GM19455 (cell line): ENCODE data around the gene ATG16L1.

ENCODE experiments used
- ATAC-seq: cut with Tn5 transposase; IDR thresholded peaks from one replicate; pipeline ENCODE4 v1.9.1; 2021; ENCODE audit not compliant: unreplicated experiment

ATG16L1 gene

DNA sequence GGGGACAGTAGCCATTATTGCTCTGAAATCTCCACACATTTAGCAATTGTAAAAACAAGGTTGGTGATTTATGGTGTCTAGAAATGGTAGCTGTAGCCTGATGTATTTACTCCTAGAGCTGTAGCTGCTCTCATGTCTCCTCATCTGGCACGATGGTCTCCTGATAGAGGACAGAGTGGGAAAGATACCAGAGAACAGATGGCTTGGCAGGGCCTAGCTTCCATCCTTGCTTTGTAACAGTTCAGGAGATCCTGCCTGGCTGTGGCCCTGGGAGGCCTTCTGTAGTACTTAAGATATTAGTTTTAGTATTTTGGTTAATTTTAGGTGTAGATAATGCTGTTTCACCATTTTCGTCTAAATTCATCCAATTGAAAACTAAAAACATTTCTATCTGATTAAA lies 6.7 kb downstream of the ATG16L1 start:
- no peak for ATAC-seq

DNA sequence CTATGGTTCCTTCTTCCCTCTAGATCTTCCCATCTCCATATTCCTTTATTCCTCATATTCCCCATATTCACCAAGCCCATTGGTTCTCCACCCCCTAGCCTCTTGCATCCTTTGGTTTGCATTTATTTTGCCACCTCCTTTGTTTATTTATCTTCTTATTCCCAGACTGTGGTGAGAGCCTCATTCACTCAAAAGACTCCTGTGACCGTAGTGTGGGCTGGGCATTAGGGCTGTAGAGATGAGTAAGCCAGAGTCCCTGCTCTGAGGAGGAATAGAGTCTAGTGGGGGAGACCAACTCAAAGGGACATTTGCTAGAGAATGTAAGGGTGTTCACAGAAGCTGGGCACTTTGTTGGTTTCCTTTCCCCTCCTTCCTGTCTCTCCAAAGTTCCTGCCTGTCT lies 8.3 kb downstream of the ATG16L1 start:
- ATAC-seq, result no peak

DNA sequence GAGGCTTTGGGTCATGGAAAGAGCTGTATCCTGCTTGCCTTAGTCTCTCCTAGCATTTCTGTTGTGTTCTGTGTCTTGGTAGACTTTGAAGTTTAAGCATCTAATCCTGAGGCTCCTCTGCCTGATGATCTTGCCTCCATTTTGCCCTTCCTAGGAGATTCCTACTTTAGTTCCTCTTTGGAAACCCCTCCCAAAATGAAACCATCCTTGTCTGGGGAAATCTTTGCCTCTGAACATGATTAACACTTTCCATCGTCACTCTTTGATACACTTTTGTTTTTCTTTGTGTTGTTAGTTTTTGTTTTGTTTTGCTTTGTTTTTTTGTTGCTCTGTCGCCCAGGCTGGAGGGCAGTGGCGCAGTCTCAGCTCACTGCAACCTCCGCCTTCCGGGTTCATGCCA lies 9.2 kb downstream of the ATG16L1 start:
- ATAC-seq, result no peak

DNA sequence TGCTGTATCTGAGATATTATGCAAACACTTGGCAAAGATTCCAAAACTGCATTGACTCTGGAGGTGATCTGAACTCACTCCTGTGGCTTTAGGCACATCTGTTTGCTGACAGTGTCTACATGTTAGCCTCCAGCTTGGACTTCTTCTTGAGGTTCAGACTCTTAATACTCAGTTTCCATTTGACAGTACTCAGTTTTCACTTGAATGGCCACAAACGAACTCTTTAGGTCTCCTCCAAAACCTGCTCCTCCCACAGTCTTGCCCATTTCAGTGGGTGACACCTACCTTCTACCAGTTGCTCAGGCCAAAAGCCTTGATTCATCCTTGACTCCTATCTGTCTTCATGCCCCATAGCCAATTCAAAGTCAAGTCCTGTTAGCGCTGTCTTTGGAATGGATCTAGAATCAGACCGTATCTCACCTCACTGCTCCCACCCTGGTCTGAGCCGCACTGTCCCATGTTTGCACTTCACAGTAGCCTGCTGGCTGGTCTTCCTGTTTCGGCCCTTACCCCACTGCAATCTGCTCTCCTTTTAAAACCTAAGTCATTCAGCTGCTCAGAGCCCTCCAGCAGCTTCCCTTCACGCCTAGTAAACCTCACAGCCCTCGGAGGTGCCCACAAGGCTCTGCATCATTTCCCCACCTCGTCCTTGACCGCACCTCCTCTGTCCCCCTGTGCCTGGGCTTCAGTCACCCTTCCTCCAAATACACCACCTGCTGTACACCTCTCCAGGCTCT lies 10.5 kb downstream of the ATG16L1 start:
- ATAC-seq, result peak; percentile 63

DNA sequence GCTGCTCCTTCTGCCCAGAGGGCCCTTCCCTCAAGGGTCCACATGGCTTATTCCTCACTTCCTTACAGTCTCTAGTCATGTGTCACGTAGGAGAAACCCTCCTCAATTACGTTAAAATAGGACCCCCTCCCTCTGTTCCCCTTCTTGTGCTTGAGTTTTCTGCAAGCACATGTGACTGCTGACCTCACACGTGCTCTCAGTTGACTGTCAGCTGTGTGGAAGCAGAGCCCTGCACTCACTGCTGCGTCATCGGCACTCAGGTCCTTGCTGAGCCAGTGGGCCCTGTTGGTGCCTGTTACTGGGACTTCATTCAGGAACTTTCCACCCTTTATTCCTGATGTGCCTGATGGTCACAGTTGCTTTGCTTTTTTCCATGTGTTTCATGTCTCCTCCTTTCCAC lies 11.1 kb downstream of the ATG16L1 start:
- no peak for ATAC-seq

DNA sequence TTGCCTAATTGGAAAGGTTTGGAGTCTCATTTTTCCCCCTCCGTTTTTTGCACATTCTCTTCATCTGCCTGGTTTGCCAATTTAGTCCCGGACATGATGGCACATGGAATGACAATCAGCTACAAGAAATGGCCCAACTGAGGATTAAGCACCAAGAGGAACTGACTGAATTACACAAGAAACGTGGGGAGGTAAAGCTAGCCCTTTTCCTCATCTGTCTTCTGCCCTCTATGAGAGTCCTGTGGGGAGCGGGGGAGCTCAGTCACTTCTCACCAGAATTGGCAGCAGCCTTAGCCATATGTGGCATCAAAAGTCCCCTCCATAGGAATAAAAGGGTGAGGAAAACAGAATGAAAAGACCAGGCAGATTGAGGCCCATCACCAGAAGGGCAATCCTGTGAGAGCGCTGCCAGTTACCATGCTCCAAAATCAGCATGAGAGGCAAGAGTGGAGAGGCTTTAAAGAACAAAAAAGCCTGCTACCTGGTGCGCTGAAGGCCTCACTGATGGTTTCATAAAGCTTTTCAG lies 11.6 kb downstream of the ATG16L1 start:
- no peak for ATAC-seq

DNA sequence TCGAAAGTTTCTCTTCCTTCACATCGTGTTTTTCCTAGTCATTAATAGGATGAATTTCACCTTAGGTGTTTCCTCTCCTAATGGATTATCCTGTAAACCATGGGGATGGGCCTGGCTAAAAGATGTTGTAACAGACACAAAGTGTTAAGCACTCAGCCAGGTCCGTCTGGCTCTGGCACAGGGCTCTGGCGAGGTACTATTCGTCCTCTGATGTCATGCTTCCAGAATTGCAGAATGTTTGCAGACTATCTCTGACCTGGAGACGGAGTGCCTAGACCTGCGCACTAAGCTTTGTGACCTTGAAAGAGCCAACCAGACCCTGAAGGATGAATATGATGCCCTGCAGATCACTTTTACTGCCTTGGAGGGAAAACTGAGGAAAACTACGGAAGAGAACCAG lies 13.2 kb downstream of the ATG16L1 start:
- ATAC-seq, result no peak

DNA sequence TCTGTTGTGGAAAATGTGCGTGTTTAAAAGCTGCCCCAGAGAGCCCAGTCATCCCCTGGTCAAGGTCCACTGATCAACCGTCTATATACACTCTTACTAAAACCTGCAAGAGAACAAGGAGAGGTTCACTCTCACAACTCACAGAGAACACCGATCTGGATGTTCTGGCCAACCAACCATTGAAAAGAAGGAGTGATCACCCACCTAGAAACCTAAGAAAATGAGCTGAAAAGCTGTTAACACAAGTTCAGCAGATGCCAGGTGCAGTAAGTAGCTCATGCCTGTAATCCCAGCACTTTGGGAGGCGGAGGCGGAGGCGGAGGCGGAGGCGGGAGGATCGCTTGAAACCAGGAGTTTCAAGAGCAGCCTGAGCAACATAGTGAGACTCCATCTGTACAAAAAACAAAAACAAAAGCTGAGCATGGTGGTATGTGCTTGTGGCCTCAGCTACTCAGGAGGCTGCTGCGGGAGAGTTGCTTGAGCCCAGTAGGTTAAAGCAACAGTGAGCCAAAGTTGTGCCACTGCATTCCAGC lies 14.5 kb downstream of the ATG16L1 start:
- ATAC-seq, result no peak

DNA sequence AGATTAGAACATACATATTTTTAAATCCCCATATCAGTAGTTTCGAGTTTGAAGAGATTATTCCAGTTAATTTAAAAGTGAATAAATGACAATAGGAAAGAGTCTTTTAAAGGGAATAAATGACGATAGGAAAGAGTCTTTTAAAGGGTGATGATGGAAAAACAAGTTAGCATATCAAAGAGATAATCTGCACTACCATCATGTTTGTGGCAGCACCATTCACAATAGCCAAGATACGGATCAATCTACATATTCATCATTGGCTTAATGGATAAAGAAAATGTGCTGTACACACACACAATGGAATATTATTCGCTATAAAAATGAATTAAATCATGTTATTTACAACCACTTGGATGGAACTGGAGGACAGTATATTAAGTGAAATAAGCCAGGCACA lies 15.0 kb downstream of the ATG16L1 start:
- no peak for ATAC-seq

DNA sequence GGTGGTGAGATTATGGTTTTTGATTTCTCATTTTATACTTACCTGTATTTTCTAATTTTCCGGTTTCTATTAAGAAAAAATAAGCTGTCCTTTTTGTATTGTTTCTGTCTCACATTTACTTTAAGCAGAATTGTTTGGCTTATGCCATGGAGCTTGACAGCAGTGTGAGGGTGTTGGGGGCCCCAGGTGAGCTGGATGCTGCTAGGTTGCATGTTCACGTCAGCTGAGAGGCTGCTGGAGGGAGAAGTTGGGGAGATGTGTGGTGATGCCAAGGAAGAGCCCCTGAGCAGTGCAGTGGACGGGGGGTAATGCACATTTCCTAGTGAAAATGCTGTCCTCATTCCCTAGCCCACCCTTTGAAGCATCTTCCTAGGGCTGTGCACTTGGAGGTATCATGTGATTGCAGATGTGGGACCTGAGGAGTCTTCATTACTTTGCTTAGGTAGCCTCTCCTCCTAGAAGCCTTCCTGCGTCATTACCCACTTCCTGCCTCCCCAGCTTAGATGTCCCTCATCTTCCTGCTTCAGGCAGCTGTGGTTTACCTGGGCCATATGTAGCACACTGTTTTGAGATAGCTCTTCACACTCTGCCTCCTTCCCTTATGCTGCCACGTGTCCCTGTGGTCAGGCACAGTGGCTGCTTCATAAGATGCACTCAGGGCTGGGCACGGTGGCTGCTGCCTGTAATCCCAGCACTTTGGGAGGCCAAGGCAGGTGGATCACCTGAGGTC lies 16.2 kb downstream of the ATG16L1 start:
- ATAC-seq, result no peak

DNA sequence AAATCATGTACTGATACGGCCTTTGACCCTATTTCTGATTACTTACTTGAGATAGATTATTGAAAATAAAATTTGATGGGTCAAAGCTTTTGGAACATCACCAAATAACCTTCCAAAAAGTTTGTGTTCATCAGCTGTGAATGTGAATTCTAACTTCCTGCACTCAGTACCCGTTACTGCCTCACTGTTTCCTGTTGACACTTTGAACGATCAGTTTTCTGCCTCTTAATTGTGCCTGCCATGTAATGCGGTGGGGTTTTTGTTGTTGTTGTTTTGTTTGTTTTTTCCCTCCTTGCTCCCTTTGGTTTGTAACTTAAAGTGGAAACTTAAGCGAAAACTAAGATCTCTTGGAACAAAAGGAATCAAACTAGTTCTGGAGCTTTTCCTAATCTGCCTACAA lies 18.9 kb downstream of the ATG16L1 start:
- ATAC-seq, result no peak

DNA sequence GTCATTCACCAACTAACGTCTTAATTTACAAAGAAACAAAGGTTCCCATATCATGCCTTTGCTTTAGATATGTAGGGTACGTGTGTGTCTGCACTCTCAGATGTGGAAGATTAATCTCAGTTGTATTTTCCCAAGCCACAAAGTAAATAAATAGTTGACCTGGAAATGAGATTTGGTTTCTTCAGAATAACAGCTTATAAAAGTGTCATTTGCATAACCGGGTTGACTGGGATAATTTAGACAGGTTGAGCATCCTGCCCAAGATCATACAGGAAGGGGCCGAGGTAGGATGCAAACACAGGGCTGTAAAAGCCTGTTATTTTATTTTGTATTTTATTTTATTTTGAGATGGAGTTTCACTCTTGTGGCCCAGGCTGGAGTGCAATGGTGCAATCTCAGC lies 19.5 kb downstream of the ATG16L1 start:
- ATAC-seq, result no peak

DNA sequence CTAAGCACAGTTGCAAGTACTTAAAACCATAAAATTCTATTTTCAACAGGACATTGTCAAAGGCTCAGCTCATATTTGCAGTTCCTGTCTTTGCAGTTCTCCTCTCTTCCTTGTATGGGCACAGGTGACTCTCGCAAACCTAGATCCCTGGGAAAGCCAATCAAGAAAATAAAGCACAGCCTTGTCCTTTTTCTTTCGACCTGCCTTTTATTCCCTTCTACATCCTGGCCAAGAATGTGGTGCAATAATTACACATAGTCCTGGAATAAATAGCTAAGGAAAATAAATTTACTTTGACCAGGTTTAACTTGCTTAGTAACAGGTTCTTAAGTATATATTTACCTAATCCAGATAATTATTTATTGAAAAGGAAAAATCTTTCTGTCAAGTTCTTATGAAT lies 20.2 kb downstream of the ATG16L1 start:
- ATAC-seq, result no peak

DNA sequence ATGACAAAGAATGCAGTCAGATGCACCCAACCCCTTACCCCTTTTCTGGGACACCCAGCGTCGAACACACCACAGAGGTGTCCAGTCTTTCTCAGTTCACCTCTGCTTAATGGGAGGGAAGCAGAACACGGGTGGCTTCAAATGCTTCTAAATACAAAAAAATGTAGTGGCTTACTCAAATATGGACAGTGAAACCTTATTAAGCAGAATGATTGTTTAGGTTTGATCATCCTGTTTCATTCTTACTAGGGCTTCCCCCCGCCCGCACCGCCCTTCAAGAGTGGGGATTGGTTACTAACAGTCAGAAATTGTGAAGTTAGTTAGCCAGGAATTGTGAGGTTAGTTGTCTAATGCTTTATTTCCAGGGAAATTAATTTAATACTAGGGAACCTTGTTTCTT lies 21.6 kb downstream of the ATG16L1 start:
- no peak for ATAC-seq

DNA sequence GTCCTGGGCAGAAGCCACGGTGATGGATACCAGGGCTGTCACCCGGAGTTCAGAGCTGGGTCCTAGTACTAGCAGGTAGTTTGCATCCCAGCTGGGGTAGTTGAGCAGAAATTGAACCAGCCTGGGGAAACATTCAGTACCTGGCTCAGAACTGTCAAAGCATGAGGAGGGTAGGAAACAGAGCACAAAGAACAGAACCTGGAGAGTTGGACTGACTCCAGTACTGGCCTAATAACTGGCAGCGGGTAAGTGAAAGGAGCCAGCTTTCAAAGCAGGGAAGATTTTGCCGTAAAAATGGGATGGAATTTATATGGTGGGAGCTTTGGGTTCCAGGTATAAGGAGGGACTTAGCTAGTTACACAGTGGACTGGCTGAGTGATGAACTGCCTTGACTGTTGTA lies 23.8 kb downstream of the ATG16L1 start:
- no peak for ATAC-seq

DNA sequence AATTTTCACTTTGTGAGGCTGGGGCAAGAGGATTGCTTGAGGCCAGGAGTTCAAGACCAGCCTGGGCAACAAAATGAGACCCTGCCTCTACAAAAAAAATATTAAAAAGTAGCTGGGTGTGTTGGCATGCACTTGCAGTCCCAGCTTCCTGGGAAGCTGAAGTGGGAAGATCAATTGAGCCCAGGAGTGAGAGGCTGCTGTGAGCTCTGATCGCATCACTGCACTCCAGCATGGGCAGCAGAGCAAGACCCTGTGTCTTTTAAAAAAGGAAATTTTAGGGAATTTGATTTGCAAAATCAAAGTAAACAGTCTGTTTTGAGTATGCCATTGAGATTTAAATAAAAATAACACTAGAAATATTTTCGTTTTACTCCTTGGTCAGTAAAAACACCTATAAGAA lies 27.4 kb downstream of the ATG16L1 start:
- ATAC-seq, result no peak

DNA sequence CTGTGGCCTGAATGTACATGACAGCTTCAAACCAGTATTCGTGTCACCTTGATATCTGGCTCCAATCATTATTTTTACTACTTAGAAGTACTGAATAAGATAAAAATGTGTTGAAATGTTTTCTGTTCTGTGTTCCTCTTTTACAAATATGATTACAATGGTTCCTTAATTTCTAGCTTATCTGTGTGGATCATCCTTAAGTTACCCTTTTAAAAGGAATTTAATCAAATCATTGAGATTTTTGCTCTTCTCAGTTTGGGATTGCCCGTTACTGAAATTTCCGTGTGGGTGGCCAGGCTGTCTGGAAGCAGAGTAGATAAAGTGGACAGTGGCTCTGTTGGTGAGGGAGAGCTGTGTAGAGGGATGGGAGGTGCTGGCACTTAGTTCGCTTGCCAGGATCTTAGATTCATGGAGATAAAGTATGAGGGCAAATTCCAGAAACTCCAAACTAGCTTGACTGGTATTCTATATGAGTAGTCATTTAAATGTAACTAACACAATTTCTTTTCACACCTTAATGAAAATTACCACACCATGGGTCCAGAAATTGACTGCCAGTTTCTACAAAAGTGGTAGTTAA lies 28.7 kb downstream of the ATG16L1 start:
- ATAC-seq, result no peak

DNA sequence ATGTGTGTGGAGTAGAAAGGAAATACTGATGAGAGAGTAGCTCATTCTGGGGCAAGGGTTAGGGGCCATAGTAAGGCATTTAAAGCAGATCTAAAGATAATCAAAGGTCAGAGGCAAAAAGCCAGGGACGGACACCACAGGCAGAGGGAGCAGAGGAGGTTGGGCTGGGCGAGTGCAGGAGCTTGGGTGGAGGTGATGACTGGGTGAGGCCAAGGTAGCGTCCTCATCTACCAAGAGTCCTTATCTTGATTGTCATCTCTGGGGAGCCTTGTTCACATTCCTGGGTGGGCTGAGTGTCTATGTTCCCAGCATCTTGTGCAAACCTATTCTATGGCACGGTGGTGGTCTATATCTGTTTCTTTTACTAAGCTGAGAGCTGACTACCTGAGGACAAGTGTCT lies 30.1 kb downstream of the ATG16L1 start:
- ATAC-seq, result no peak

DNA sequence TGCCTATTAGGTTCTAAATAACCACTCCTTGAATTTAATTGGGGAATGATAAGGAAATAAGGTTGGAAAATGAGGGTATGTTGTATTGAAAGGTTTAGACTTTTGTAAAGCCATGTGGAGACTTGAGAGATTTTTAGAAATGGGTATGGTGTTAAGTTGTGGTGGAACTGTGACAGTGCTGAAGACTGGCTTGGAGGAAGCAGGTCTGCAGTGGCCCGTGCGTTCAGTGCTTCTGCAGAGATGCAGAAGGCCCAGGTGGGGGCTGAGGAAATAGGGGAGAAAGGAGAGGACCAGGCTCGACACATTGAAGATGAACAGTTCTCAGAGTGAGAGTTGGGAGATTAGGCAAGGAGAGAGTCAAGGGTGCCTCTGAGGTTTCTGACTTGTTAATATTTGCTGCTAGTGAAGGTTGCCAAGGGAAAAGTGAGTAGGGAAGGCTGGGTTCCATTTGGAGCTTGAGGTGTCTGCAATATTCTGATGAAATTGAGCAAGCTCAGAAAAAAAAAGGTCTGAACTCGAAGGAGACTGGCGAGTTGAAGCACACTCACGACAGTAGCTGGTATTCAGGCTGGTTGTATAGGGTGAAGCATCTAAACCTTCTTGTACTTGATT lies 30.6 kb downstream of the ATG16L1 start:
- no peak for ATAC-seq

DNA sequence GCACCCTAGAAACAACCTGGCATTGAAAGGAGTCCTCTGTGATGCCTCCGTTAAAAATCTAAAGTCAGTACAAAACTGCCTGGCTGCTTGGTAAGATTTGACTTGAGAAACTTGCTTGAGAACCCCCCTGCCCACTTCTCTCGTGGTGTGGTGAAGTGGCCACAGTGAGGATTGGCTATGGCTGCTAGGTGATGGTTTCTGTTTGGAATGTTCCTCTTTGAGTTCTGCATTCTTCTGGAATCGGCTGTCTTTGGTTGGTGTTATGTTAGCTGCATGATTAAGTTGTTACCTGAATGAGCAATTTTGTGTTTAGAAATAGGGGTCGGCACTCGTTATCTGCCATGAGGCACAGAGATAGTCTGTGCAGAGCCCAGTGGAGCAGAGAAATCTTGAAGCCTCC lies 34.4 kb downstream of the ATG16L1 start:
- no peak for ATAC-seq

DNA sequence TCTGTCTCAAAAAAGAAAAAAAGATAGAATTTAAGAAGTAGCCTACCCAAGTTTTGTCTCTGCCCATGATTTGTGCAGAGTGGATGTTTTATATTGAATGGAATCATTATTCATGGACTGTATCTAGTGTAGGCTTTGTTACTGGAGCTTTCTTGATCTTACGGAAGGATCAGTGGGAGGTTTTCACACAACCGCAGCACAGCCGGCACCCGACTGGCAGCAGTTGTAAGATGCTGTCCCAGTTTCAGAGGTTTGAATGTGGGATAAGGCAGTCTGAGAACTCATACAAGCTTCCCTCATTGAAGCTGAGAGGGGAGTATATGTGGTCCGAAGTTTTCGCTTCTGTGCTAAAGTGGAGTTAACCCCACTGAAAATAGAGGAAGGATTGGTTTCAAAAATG lies 36.4 kb downstream of the ATG16L1 start:
- no peak for ATAC-seq

DNA sequence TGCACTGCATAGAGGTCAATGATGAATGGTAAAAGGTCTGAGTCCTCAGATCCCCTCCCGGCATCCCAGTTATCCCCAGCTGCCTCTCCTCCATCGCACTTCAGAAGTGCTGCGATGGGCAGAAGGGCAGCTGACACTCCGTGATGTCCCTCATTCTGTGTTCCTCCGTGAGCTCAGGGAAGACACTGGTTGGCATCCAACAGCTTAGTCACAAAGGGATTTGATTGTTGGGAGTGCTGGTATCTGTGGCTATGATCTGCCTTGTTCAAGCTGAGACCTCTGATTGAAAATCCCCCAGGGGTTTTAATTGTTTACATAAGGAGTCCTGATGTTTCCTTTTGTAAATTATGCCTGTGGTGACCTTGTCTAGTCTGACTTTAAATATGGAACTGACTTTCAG lies 37.2 kb downstream of the ATG16L1 start:
- ATAC-seq, result no peak
